H1 (cell line): ENCODE measurements around the gene CUL9. TPM values are rescaled to one million over a fixed set of nuclear protein-coding genes. Genes with fewer than 3 reads are reported as not detected.

Source experiments
- ATF3 ChIP-seq: IDR thresholded peaks from 2 replicates; pipeline ENCODE4 v1.6.1; 2011; ENCODE audit warnings: low read depth, mild to moderate bottlenecking, low read length; ENCODE audit not compliant: insufficient read depth
- BACH1 ChIP-seq: IDR thresholded peaks from 2 replicates; pipeline ENCODE4 v1.6.1; 2012; ENCODE audit warnings: low read length, improper control_type of control experiment
- JUN ChIP-seq: IDR thresholded peaks from 2 replicates; pipeline ENCODE4 v1.6.1; 2011; ENCODE audit warnings: low read depth, mild to moderate bottlenecking, improper control_type of control experiment, low read length
- NANOG ChIP-seq: IDR thresholded peaks from 2 replicates; pipeline ENCODE4 v1.6.1; 2011; ENCODE audit warnings: low read length, low read depth, mild to moderate bottlenecking, inconsistent platforms; ENCODE audit not compliant: insufficient read depth, poor library complexity, severe bottlenecking
- SP1 ChIP-seq: IDR thresholded peaks from 2 replicates; pipeline ENCODE4 v1.6.1; 2011; ENCODE audit warnings: low read depth, low read length
- TBP ChIP-seq: IDR thresholded peaks from 2 replicates; pipeline ENCODE4 v1.6.1; 2011; ENCODE audit warnings: low read depth, low read length, improper control_type of control experiment
- polyA plus RNA-seq, 7 experiments: library from polyadenylated mRNA; depleted of rRNA in 3 of 7; stranded (reverse) in 5 of 7; unstranded in 2 of 7; fragments of >200 nt in 5 of 7; fragments of 200-250 nt in 2 of 7; gene quantifications; 1 replicate in 5 of 7; 2 replicates in 1 of 7; 4 replicates in 1 of 7; pipeline versions ENCODE4 v1.2.1 to v1.2.3, GENCODE V29; 2011 to 2013; ENCODE audit warnings: missing spikeins in 2 of 7, mixed read lengths in 2 of 7
- total RNA-seq: library from RNA; stranded (reverse); fragmentation: NEBNext Ultra II Directional; extraction: Animal tissue kit (Norgen Biotek cat#: 25700); gene quantifications from 2 replicates; pipeline ENCODE4 v1.2.1, GENCODE V29; 2021

The CUL9 gene
- total and polyA plus RNA-seq, 2 of the 8 experiments (the other 6 are each of a cell fraction or from before 2014, with no cell fraction given), result 7.7 to 9.8 TPM

- TF ChIP-seq ATF3, result 0 out of 2 replicates have a peak, but pooled peaks have one; percentile 11
- peak; percentile 77 for TF ChIP-seq SP1
- no peak for TF ChIP-seq NANOG
- peak; percentile 34; the same call in 1 of the 2 replicates for TF ChIP-seq TBP
- TF ChIP-seq JUN, result no peak
- TF ChIP-seq BACH1, result no peak
Observed at GRCh38 chr6:43143235-43144128, 38.5 kb upstream of the CUL9 start (continued).
